Activated B cell treated with CpG ODN at 0.5 μM for 24 hours (primary cell): ENCODE data around the gene MBD3. TPM values are rescaled to one million over a fixed set of nuclear protein-coding genes. Genes with fewer than 3 reads are reported as not detected.

Source experiments
- ATAC-seq: fragments of 200-7000 bp; cut with Tn5 transposase; one replicate; pipeline ENCODE4 v1.10.0; 2021; ENCODE audit warnings: low read depth, mild to moderate bottlenecking, moderate library complexity
- CTCF ChIA-PET: fragments of 350-600 bp; sonication (Branson Sonifier 250); formaldehyde crosslinking; loops from one replicate; lab custom pipeline; 2021; ENCODE audit warnings: antibody characterized with exemption; lab: Charles Lee
- POLR2A ChIA-PET: fragments of 350-600 bp; sonication (Branson Sonifier 250); formaldehyde crosslinking; loops from one replicate; lab custom pipeline; 2021; ENCODE audit warnings: antibody characterized with exemption; lab: Charles Lee
- DNase-seq: peaks from one replicate; pipeline ENCODE4 v3.0.0; 2022
- H3K27ac Mint-ChIP-seq: one replicate; pipeline ENCODE4 v1.8.0; 2020; ENCODE audit warnings: mixed read lengths
- H3K27me3 Mint-ChIP-seq: one replicate; pipeline ENCODE4 v1.8.0; 2021; ENCODE audit warnings: mixed read lengths
- H3K36me3 Mint-ChIP-seq: one replicate; pipeline ENCODE4 v1.8.0; 2021; ENCODE audit warnings: low read depth, mixed read lengths
- H3K4me1 Mint-ChIP-seq: one replicate; pipeline ENCODE4 v1.8.0; 2021; ENCODE audit warnings: mixed read lengths
- H3K4me3 Mint-ChIP-seq: one replicate; pipeline ENCODE4 v1.8.0; 2020; ENCODE audit warnings: mild to moderate bottlenecking, mixed read lengths
- H3K9me3 Mint-ChIP-seq: one replicate; pipeline ENCODE4 v1.8.0; 2020; ENCODE audit warnings: mixed read lengths
- CTCF ChIP-seq: fragments of 200-600 bp; IDR thresholded peaks from one replicate; pipeline ENCODE4 v1.8.0; 2022; ENCODE audit warnings: antibody characterized with exemption, mild to moderate bottlenecking
- intact Hi-C: fragments of 100-400 bp; cut with micrococcal nuclease; formaldehyde crosslinking; loops from one replicate; pipeline ENCODE4 v1.15.1; 2024
- total RNA-seq: library from RNA; stranded (reverse); gene quantifications from 2 replicates; pipeline ENCODE4 v1.2.3, GENCODE V29; 2022

The MBD3 gene
- total RNA-seq, 1 donor from 2014 or later: 96.9 TPM

DNA sequence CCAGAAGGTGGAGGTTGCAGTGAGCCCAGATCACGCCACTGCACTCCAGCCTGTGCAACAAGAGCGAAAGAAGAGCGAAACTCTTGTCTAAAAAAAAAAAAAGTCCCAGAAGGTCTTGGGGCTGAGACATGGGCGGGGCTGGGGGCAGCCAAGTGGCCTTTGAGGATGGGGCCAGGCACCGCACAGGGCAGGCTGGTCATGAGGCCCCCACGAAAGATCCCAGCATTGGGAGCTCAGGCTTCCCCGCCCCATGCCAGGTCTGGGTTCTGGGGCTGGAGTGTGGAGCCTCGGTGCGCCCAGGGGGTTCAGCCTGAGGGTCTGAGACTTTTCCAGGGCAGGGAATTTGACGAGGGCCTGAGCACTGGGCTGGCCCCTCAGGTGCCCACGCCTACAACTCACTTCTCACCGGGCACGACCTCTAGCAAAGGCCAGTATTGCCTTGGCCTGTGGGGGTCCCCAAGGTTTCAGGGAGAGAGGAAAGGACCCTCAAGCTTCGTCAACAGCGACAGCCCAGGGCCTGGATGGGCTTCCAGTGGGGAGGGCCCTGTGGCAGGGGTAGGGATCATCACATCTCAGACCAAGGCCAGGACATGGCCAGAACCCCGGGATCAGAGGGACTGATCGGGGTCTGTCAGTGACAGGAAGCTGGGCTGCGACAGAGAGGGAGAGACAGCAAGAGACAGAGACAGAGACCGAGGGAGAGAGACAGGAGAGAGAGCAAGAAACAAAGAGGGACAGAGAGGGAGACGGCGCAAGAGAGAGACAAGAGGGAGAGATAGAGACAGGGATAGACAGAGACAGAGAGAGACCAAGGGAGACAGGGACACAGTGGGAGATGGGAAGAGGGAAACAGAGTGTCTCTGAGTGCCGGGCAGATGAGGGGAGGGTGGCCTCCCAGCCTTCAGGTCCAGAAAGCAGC, 17.1 kb downstream of the MBD3 start:
- H3K4me1 Mint-ChIP-seq: no peaks in the 10 kb centered on the region
- intact Hi-C loops: no loop called here
- no peak overlapping the region for H3K4me3 Mint-ChIP-seq
- no peak overlapping the region for H3K27ac Mint-ChIP-seq
- DNase-seq: no peak
- ATAC-seq: no peak
- ChIA-PET CTCF (no interaction called here), POLR2A (interaction anchor here (0.5 kb wide), 1 partner anchor 621 kb away, joined by 3 read pairs; no protein-coding TSS in a partner anchor)
- no peak for TF ChIP-seq CTCF
- no peaks in the 10 kb centered on the region for H3K27me3 Mint-ChIP-seq
- no peaks in the 10 kb centered on the region for H3K9me3 Mint-ChIP-seq
- H3K36me3 Mint-ChIP-seq: peaks cover 32% of the 10 kb centered on the region

GRCh38 chr19:1574354-1575136, 18.1 kb downstream of the MBD3 start:
- DNase-seq (no peak), ATAC-seq (no peak)
- Mint-ChIP-seq H3K27me3 (no peaks in the 10 kb centered on the region), H3K27ac (no peak overlapping the region), H3K36me3 (peaks cover 22% of the 10 kb centered on the region), H3K4me3 (no peak overlapping the region), H3K9me3 (no peaks in the 10 kb centered on the region), H3K4me1 (peaks cover 5% of the 10 kb centered on the region)
- intact Hi-C loops: no loop called here
- no peak for TF ChIP-seq CTCF
- CTCF ChIA-PET: no interaction called here
- POLR2A ChIA-PET: interaction anchor here (0.5 kb wide), 1 partner anchor 620 kb away, joined by 3 read pairs; no protein-coding TSS in a partner anchor

DNA sequence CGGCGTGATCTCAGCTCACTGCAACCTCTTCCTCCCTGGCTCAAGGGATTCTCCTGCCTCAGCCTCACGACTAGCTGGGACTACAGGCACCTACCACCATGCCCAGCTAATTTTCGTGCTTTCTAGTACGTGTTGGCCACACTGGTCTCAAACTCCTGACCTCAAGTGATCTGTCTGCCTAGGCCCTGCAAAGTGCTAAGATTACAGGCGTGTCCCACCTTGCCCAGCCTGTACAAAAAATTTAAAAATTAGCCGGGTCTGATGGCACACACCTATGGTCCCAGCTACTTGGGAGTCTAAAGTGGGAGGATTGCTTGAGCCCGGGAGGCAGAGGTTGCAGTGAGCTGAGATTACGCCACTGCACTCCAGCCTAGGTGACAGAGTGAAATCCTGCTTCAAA, 19.9 kb downstream of the MBD3 start:
- Mint-ChIP-seq H3K27ac (no peak overlapping the region), H3K9me3 (no peaks in the 10 kb centered on the region), H3K27me3 (no peaks in the 10 kb centered on the region), H3K36me3 (peaks cover 13% of the 10 kb centered on the region), H3K4me3 (no peak overlapping the region), H3K4me1 (peaks cover 5% of the 10 kb centered on the region)
- POLR2A ChIA-PET: no interaction called here
- intact Hi-C loops: no loop called here
- no peak for TF ChIP-seq CTCF
- ATAC-seq: no peak
- CTCF ChIA-PET: no interaction called here
- DNase-seq: no peak

GRCh38 chr19:1571358-1571757, 21.3 kb downstream of the MBD3 start:
- intact Hi-C loops: no loop called here
- Mint-ChIP-seq H3K36me3 (peaks cover 5% of the 10 kb centered on the region), H3K9me3 (no peaks in the 10 kb centered on the region), H3K4me3 (no peak overlapping the region), H3K4me1 (peaks cover 5% of the 10 kb centered on the region), H3K27ac (no peak overlapping the region), H3K27me3 (no peaks in the 10 kb centered on the region)
- TF ChIP-seq CTCF: no peak
- POLR2A ChIA-PET: no interaction called here
- no peak for ATAC-seq
- CTCF ChIA-PET: no interaction called here
- no peak for DNase-seq

DNA sequence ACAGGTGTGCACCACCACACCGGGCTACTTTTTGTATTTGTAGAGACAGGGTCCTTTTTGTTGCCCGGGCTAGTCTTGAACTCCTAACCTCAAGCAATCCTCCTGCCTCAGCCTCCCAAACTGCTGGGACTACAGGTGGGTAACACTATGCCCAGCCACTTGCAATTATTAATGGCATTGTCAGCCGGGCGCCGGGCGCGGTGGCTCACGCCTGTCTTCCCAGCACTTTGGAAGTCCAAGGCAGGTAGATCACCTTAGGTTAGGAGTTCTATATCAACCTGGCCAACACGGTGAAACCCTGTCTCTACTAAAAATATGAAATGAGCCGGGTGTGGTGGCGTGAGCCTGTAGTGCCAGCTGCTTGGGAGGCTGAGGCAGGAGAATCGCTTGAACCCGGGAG, 21.8 kb downstream of the MBD3 start:
- DNase-seq: no peak
- Mint-ChIP-seq H3K36me3 (peaks cover 3% of the 10 kb centered on the region), H3K27me3 (no peaks in the 10 kb centered on the region), H3K9me3 (no peaks in the 10 kb centered on the region), H3K27ac (no peak overlapping the region), H3K4me1 (peaks cover 5% of the 10 kb centered on the region), H3K4me3 (no peak overlapping the region)
- no peak for ATAC-seq
- no peak for TF ChIP-seq CTCF
- CTCF ChIA-PET: no interaction called here
- intact Hi-C loops: no loop called here
- POLR2A ChIA-PET: no interaction called here
